NCI-H2081 treated with DMSO at 0.1 percent for 48 hours (cell line): Measurements from ENCODE around the gene TRIM13.

Source experiments
- DNase-seq: peaks from one replicate; lab custom pipeline; 2025; lab: John Stamatoyannopoulos, UW

TRIM13 gene

GRCh38 chr13:50065712-50066111 is 68.9 kb downstream of the TRIM13 start:
- no peak for DNase-seq
